Measurements from ENCODE around the gene DNTTIP2.
A peak's percentile ranks its signal among the peaks of the same experiment; 100 is the strongest.
"Not testable (repeated sequence)": the region's sequence is repeated elsewhere in the genome, so short reads cannot be mapped to it uniquely, and the experiment has no call there.

DNTTIP2 gene

GRCh38 chr1:93840956-93841482 lies 38.0 kb downstream of the DNTTIP2 start:
- no peak for DNase-seq

- no peak for DNase-seq
Measured at GRCh38 chr1:93839753-93840152, 39.3 kb downstream of the DNTTIP2 start.

- no peak for DNase-seq
Measured at GRCh38 chr1:93839307-93839706, 39.7 kb downstream of the DNTTIP2 start.

GRCh38 chr1:93837961-93838360 lies 41.0 kb downstream of the DNTTIP2 start:
- no peak for DNase-seq

GRCh38 chr1:93833293-93833692 lies 45.7 kb downstream of the DNTTIP2 start:
- DNase-seq: not testable (repeated sequence)

- DNase-seq: no peak
Measured at GRCh38 chr1:93829061-93829460, 49.9 kb downstream of the DNTTIP2 start.

GRCh38 chr1:93828367-93828755 lies 50.6 kb downstream of the DNTTIP2 start:
- no peak for DNase-seq

DNA sequence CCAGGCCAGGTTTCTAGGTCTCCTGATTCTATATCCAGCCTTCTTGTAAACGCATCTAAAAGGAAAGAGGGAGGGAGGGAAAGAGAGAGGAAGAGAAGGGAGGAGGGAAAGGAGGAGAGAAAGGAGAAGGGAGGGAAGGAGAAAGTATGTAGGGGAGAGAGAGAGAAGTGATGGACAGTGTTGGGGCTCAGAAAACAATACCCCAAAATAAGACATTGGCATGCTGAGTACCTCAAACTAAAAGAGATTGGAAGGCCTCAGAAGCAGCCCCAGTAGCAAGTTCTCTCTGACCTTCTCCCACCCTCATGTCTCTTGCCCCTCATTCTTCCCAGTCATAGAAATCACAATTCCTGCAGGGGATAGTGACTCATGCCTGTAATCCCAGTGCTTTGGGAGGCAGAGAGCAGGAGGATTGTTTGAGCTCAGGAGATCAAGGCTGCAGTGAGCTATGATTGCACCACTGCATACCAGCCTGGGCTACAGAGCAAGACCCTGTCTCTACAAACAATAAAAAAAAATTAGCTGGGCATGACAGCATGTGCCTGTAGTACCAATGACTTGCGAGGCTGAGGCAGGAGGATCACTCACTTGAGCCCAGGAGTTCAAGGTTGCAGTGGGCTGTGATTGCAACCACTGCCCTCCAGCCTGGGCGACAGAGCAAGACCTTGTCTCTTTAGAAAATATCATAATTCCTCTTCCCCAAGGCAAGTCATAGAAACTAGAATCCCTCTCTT lies 51.2 kb downstream of the DNTTIP2 start:
- no peak for DNase-seq

DNA sequence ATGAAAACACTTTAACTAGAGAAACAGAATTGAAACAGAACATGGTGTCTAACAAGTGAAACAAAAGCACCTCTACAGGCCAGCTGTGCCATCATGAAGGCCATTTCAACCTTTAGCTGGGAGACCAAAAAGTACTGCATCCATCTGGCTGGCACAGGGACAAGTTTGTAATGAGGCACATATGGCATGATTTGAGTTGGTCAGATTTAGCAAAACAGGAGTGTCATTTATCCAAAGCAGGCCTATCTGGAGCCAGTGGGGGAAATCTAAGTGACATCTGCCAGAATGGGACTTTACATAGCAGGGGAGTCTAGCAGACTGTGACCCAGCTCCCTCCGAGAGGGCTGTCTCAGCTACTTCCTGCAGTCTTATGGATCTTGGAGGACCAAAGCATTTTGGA lies 51.9 kb downstream of the DNTTIP2 start:
- DNase-seq: no peak

DNA sequence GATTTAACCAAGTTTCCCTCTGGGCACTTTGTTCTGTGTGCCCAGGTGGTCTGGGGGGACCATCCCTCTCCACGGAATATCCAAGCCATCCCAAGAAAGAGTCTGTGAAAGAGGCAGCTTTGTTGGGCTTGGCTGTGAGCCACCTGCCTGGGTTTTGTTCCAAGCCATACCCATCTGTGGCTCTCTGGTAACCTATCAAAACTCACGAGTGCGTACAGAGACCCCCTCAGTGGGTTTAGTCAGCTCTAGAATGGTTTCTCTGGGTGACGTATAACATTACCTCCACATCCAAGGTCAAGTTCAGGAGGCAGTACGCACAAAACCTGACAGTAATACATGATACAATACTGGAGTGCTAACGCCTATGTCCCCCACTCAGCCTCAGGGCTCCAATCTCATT lies 54.2 kb downstream of the DNTTIP2 start:
- no peak for DNase-seq

- no peak for DNase-seq
Measured at GRCh38 chr1:93822730-93823425, 56.1 kb downstream of the DNTTIP2 start.

GRCh38 chr1:93821423-93822144 lies 57.4 kb downstream of the DNTTIP2 start:
- no peak for DNase-seq

DNA sequence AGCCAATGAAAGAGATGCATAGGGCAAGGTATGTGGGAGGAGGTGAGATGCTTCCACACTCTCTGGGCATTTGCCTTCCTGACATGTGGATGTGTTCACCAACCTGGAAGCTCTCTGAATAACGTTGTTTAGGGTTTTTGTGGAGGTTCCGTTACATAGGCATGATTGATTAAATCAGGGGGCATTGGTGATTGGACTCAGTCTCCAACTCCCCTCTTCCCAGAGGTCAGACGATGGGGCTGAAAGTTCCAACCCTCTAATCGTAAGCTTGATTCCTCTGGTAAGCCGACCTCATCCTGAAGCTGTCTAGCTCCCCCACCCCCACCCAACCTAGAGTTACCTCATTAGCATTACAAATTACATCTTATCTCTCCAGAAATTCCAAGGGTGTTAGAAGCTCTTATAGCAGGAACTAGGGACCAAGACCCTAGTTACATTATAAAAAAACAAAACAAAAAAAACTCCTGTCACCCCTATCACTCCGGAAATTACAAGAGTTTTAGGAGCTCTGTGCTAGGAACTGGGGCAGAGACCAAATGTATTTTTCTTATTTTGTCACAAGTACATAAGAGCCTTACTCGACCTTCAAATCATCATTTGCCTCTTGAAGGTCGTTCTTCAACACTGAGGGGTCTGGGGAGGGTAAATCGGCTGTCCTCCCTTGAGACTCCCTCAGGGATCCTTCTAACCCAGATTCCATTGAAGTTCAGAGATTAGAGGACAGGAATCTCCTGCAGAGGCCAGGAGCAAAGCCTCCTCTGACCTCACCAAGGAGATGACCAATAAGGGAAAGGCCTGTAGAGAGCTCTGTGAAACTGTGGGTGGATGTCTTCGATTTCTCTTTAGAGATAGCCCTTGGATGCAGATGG lies 58.2 kb downstream of the DNTTIP2 start:
- no peak for DNase-seq

- no peak for DNase-seq
Measured at GRCh38 chr1:93818570-93818959, 60.4 kb downstream of the DNTTIP2 start.

GRCh38 chr1:93817819-93818569 lies 61.0 kb downstream of the DNTTIP2 start:
- DNase-seq: peak; percentile 43

- DNase-seq: no peak
Measured at GRCh38 chr1:93816970-93817678, 61.9 kb downstream of the DNTTIP2 start.

All from activated naive CD4-positive, alpha-beta T cell treated with Interleukin-2 at 50 U/mL for 16 hours (primary cell).